ENCODE data around the gene TASP1.
"Not testable (repeated sequence)": the region's sequence is repeated elsewhere in the genome, so short reads cannot be mapped to it uniquely, and the experiment has no call there.

- TF ChIP-seq POLR2A (IDR thresholded peaks at IDR 0.05; ENCODE audit: low read length); GATA1 (IDR thresholded peaks at IDR 0.05; ENCODE audit: low read depth, low read length): not testable (repeated sequence)
These were observed 21.1 kb downstream of the TASP1 start for GRCh38 chr20:13617585-13617984.

Data from erythroblast (primary cell).